Tibial nerve (tissue), 4 donors: Measurements from ENCODE around the gene PTK6.
A peak's percentile ranks its signal among the peaks of the same experiment; 100 is the strongest.

Experiments used
- CTCF ChIP-seq, 5 experiments: fragments of 200-600 bp in 3 of 5; fragments of 450-650 bp in 2 of 5; sonication (generic) in 3 of 5; IDR thresholded peaks; one replicate each; pipeline ENCODE4 v1.5.1; 2016 to 2019; ENCODE audit warnings: antibody characterized with exemption in 5 of 5, mild to moderate bottlenecking in 3 of 5, moderate library complexity in 2 of 5
- EP300 ChIP-seq, 2 donors: sonication (generic); formaldehyde crosslinking; IDR thresholded peaks; one replicate each; pipeline ENCODE4 v1.6.1; 2017; ENCODE audit warnings: antibody characterized with exemption in 2 of 2, mild to moderate bottlenecking in 1 of 2
- POLR2A ChIP-seq, 2 donors: fragments of 450-650 bp; IDR thresholded peaks; one replicate each; pipeline ENCODE4 v1.6.1; 2017; ENCODE audit warnings: antibody characterized with exemption in 2 of 2, mild to moderate bottlenecking in 2 of 2, moderate library complexity in 2 of 2

GRCh38 chr20:63498960-63499337 is 38.2 kb downstream of the PTK6 start, which contains the start of gene EEF1A2:
- TF ChIP-seq CTCF (IDR thresholded peaks at IDR 0.05), result peak in 1 of 5 experiments; percentile 4
- TF ChIP-seq EP300 (IDR thresholded peaks at IDR 0.05), result no peak
- no peak for TF ChIP-seq POLR2A (IDR thresholded peaks at IDR 0.05)
